BE2C (cell line): Measurements from ENCODE around the gene ATXN7L2.

Experiments
- DNase-seq: peaks from one replicate; pipeline ENCODE4 v3.0.0-alpha.2; 2020
- H3K27me3 ChIP-seq: fragments of 250-450 bp; sonication (Bioruptor Pico); 2 replicates; pipeline ENCODE4 v1.5.1; 2020; ENCODE audit warnings: mild to moderate bottlenecking
- H3K36me3 ChIP-seq: fragments of 250-450 bp; sonication (Bioruptor Pico); 2 replicates; pipeline ENCODE4 v1.5.1; 2020; ENCODE audit warnings: mild to moderate bottlenecking
- H3K4me1 ChIP-seq: fragments of 250-450 bp; sonication (Bioruptor Pico); 2 replicates; pipeline ENCODE4 v1.5.1; 2020
- H3K4me3 ChIP-seq: 2 replicates; pipeline ENCODE4 v1.5.1; 2011; ENCODE audit warnings: low read depth, low read length
- H3K9me3 ChIP-seq: fragments of 250-450 bp; sonication (Bioruptor Pico); 2 replicates; pipeline ENCODE4 v1.5.1; 2020
- TF ChIP-seq, protein P1 (sequence below): IDR thresholded peaks from 2 replicates; pipeline ENCODE4 v1.5.1; 2012; ENCODE audit warnings: mild to moderate bottlenecking, low read depth, low read length

The ATXN7L2 gene

GRCh38 chr1:109492779-109493178 is 9.1 kb downstream of the ATXN7L2 start:
- Histone ChIP-seq H3K9me3 (no peaks in the 10 kb centered on the region), H3K4me1 (no peaks in the 10 kb centered on the region; the same call in 1 of the 2 replicates), H3K27me3 (no peaks in the 10 kb centered on the region), H3K36me3 (peaks cover 21% of the 10 kb centered on the region), H3K4me3 (no peak overlapping the region)
- TF ChIP-seq, protein P1, sequence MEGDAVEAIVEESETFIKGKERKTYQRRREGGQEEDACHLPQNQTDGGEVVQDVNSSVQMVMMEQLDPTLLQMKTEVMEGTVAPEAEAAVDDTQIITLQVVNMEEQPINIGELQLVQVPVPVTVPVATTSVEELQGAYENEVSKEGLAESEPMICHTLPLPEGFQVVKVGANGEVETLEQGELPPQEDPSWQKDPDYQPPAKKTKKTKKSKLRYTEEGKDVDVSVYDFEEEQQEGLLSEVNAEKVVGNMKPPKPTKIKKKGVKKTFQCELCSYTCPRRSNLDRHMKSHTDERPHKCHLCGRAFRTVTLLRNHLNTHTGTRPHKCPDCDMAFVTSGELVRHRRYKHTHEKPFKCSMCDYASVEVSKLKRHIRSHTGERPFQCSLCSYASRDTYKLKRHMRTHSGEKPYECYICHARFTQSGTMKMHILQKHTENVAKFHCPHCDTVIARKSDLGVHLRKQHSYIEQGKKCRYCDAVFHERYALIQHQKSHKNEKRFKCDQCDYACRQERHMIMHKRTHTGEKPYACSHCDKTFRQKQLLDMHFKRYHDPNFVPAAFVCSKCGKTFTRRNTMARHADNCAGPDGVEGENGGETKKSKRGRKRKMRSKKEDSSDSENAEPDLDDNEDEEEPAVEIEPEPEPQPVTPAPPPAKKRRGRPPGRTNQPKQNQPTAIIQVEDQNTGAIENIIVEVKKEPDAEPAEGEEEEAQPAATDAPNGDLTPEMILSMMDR = no peak
- no peak for DNase-seq

GRCh38 chr1:109493227-109493626 is 9.5 kb downstream of the ATXN7L2 start:
- Histone ChIP-seq H3K36me3 (peaks cover 21% of the 10 kb centered on the region), H3K4me1 (no peaks in the 10 kb centered on the region; the same call in none of the 2 replicates), H3K9me3 (no peaks in the 10 kb centered on the region), H3K27me3 (no peaks in the 10 kb centered on the region), H3K4me3 (peak overlapping the region; percentile 81)
- TF ChIP-seq, protein P1 = no peak
- no peak for DNase-seq

- H3K36me3 ChIP-seq = peaks cover 16% of the 10 kb centered on the region
- peak within 1 kb of the TSS; percentile 81 for H3K4me3 ChIP-seq
- peak; percentile 94 for DNase-seq
- H3K4me1 ChIP-seq = no peaks in the 10 kb centered on the region; the same call in none of the 2 replicates
- H3K9me3 ChIP-seq = no peaks in the 10 kb centered on the region
- TF ChIP-seq, protein P1 = peak; percentile 88
- no peaks in the 10 kb centered on the region for H3K27me3 ChIP-seq
These were observed 10.3 kb downstream of the ATXN7L2 start, which contains the start of gene CYB561D1 for GRCh38 chr1:109493805-109494539. Gene CYB561D1, plus strand, starts transcription at chr1:109494094. Its CDS starts 46 bp downstream, at chr1:109494140.

DNA sequence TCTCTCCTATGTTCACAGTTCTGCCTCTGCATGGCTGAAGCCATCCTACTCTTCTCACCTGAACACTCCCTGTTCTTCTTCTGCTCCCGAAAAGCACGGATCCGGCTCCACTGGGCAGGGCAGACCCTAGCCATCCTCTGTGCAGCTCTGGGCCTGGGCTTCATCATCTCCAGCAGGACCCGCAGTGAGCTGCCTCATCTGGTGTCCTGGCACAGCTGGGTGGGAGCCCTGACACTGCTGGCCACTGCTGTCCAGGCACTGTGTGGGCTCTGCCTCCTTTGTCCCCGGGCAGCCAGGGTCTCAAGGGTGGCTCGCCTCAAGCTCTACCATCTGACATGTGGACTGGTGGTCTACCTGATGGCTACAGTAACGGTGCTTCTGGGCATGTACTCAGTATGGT is 12.0 kb downstream of the ATXN7L2 start:
- no peak for DNase-seq
- TF ChIP-seq, protein P1 = no peak
- Histone ChIP-seq H3K9me3 (no peaks in the 10 kb centered on the region), H3K27me3 (no peaks in the 10 kb centered on the region), H3K36me3 (peaks cover 6% of the 10 kb centered on the region), H3K4me3 (no peak overlapping the region), H3K4me1 (no peaks in the 10 kb centered on the region; the same call in none of the 2 replicates)

GRCh38 chr1:109497449-109498160 is 13.9 kb downstream of the ATXN7L2 start:
- no peak for DNase-seq
- no peaks in the 10 kb centered on the region for H3K27me3 ChIP-seq
- no peaks in the 10 kb centered on the region; the same call in 1 of the 2 replicates for H3K36me3 ChIP-seq
- no peak overlapping the region for H3K4me3 ChIP-seq
- H3K4me1 ChIP-seq = no peaks in the 10 kb centered on the region; the same call in none of the 2 replicates
- H3K9me3 ChIP-seq = no peaks in the 10 kb centered on the region
- TF ChIP-seq, protein P1 = no peak
